ENCODE data around the gene NID1. TPM values are rescaled to one million over a fixed set of nuclear protein-coding genes. Genes with fewer than 3 reads are reported as not detected.
"Not testable (repeated sequence)": the region's sequence is repeated elsewhere in the genome, so short reads cannot be mapped to it uniquely, and the experiment has no call there.

Gene NID1
- polyA plus RNA-seq, 1 donor: 76.0 TPM

GRCh38 chr1:235968831-235969230, 96.1 kb downstream of the NID1 start:
- no peaks in the 10 kb centered on the region for H3K36me3 ChIP-seq (ENCODE audit: control insufficient read depth, insufficient read depth, low read length)
- H3K27ac ChIP-seq (ENCODE audit: low read length): no peak overlapping the region
- peaks cover 4% of the 10 kb centered on the region for H3K4me1 ChIP-seq (ENCODE audit: control insufficient read depth, insufficient read depth, low read length)
- DNase-seq: no peak
- H3K4me3 ChIP-seq (ENCODE audit: low read length): no peak overlapping the region
- H3K9me3 ChIP-seq (ENCODE audit: control insufficient read depth, low read depth, low read length): no peaks in the 10 kb centered on the region
- no CpG with 5 or more reads among the region's 5 CpGs for WGBS (ENCODE audit: insufficient coverage, low lambda C conversion rate)
- H3K27me3 ChIP-seq (ENCODE audit: control insufficient read depth, insufficient read depth, low read length): no peaks in the 10 kb centered on the region

GRCh38 chr1:235966134-235966533, 98.8 kb downstream of the NID1 start:
- H3K4me1 ChIP-seq (ENCODE audit: control insufficient read depth, insufficient read depth, low read length); H3K27ac ChIP-seq (ENCODE audit: low read length); DNase-seq; H3K36me3 ChIP-seq (ENCODE audit: control insufficient read depth, insufficient read depth, low read length); H3K9me3 ChIP-seq (ENCODE audit: control insufficient read depth, low read depth, low read length); H3K4me3 ChIP-seq (ENCODE audit: low read length); H3K27me3 ChIP-seq (ENCODE audit: control insufficient read depth, insufficient read depth, low read length): not testable (repeated sequence)
- WGBS (ENCODE audit: insufficient coverage, low lambda C conversion rate): 57% methylated on average over 2 of the region's 5 CpGs

- no peaks in the 10 kb centered on the region for H3K9me3 ChIP-seq (ENCODE audit: control insufficient read depth, low read depth, low read length)
- H3K4me3 ChIP-seq (ENCODE audit: low read length): no peak overlapping the region
- H3K27me3 ChIP-seq (ENCODE audit: control insufficient read depth, insufficient read depth, low read length): no peaks in the 10 kb centered on the region
- DNase-seq: no peak
- H3K4me1 ChIP-seq (ENCODE audit: control insufficient read depth, insufficient read depth, low read length): no peaks in the 10 kb centered on the region
- no peak overlapping the region for H3K27ac ChIP-seq (ENCODE audit: low read length)
- WGBS (ENCODE audit: insufficient coverage, low lambda C conversion rate): 100% methylated on average over 2 of the region's 4 CpGs
- H3K36me3 ChIP-seq (ENCODE audit: control insufficient read depth, insufficient read depth, low read length): no peaks in the 10 kb centered on the region
Observed at GRCh38 chr1:235960809-235961208, 104.1 kb downstream of the NID1 start.

- no peaks in the 10 kb centered on the region for H3K4me1 ChIP-seq (ENCODE audit: control insufficient read depth, insufficient read depth, low read length)
- H3K4me3 ChIP-seq (ENCODE audit: low read length): no peak overlapping the region
- WGBS (ENCODE audit: insufficient coverage, low lambda C conversion rate): 92% methylated on average over 2 of the region's 12 CpGs
- no peaks in the 10 kb centered on the region for H3K9me3 ChIP-seq (ENCODE audit: control insufficient read depth, low read depth, low read length)
- no peaks in the 10 kb centered on the region for H3K27me3 ChIP-seq (ENCODE audit: control insufficient read depth, insufficient read depth, low read length)
- no peak overlapping the region for H3K27ac ChIP-seq (ENCODE audit: low read length)
- DNase-seq: no peak
- H3K36me3 ChIP-seq (ENCODE audit: control insufficient read depth, insufficient read depth, low read length): no peaks in the 10 kb centered on the region
Observed at GRCh38 chr1:235958021-235958420, 106.9 kb downstream of the NID1 start.

GRCh38 chr1:235955777-235956176, 109.1 kb downstream of the NID1 start:
- Histone ChIP-seq H3K9me3 (ENCODE audit: control insufficient read depth, low read depth, low read length) (no peaks in the 10 kb centered on the region), H3K4me1 (ENCODE audit: control insufficient read depth, insufficient read depth, low read length) (no peaks in the 10 kb centered on the region), H3K27me3 (ENCODE audit: control insufficient read depth, insufficient read depth, low read length) (no peaks in the 10 kb centered on the region), H3K27ac (ENCODE audit: low read length) (no peak overlapping the region), H3K4me3 (ENCODE audit: low read length) (no peak overlapping the region), H3K36me3 (ENCODE audit: control insufficient read depth, insufficient read depth, low read length) (no peaks in the 10 kb centered on the region)
- WGBS (ENCODE audit: insufficient coverage, low lambda C conversion rate): 33% methylated on average over 1 of the region's 4 CpGs
- DNase-seq: no peak

- Histone ChIP-seq H3K4me1 (ENCODE audit: control insufficient read depth, insufficient read depth, low read length) (no peaks in the 10 kb centered on the region), H3K9me3 (ENCODE audit: control insufficient read depth, low read depth, low read length) (no peaks in the 10 kb centered on the region), H3K27me3 (ENCODE audit: control insufficient read depth, insufficient read depth, low read length) (peaks cover 2% of the 10 kb centered on the region), H3K36me3 (ENCODE audit: control insufficient read depth, insufficient read depth, low read length) (no peaks in the 10 kb centered on the region), H3K4me3 (ENCODE audit: low read length) (no peak overlapping the region), H3K27ac (ENCODE audit: low read length) (no peak overlapping the region)
- peak; percentile 50 to 71 for DNase-seq
- 100% methylated on average over 1 of the region's 11 CpGs for WGBS (ENCODE audit: insufficient coverage, low lambda C conversion rate)
Observed at GRCh38 chr1:235954306-235955283, 110.3 kb downstream of the NID1 start.

GRCh38 chr1:235953801-235954200, 111.1 kb downstream of the NID1 start:
- Histone ChIP-seq H3K9me3 (ENCODE audit: control insufficient read depth, low read depth, low read length) (no peaks in the 10 kb centered on the region), H3K27ac (ENCODE audit: low read length) (no peak overlapping the region), H3K27me3 (ENCODE audit: control insufficient read depth, insufficient read depth, low read length) (peaks cover 2% of the 10 kb centered on the region), H3K4me1 (ENCODE audit: control insufficient read depth, insufficient read depth, low read length) (no peaks in the 10 kb centered on the region), H3K36me3 (ENCODE audit: control insufficient read depth, insufficient read depth, low read length) (no peaks in the 10 kb centered on the region), H3K4me3 (ENCODE audit: low read length) (no peak overlapping the region)
- DNase-seq: no peak
- no CpG with 5 or more reads among the region's 2 CpGs for WGBS (ENCODE audit: insufficient coverage, low lambda C conversion rate)

- Histone ChIP-seq H3K36me3 (ENCODE audit: control insufficient read depth, insufficient read depth, low read length) (no peaks in the 10 kb centered on the region), H3K27ac (ENCODE audit: low read length) (no peak overlapping the region), H3K27me3 (ENCODE audit: control insufficient read depth, insufficient read depth, low read length) (peaks cover 2% of the 10 kb centered on the region), H3K4me3 (ENCODE audit: low read length) (no peak overlapping the region), H3K9me3 (ENCODE audit: control insufficient read depth, low read depth, low read length) (no peaks in the 10 kb centered on the region), H3K4me1 (ENCODE audit: control insufficient read depth, insufficient read depth, low read length) (no peaks in the 10 kb centered on the region)
- no peak for DNase-seq
- WGBS (ENCODE audit: insufficient coverage, low lambda C conversion rate): no CpG with 5 or more reads among the region's 4 CpGs
Observed at GRCh38 chr1:235952950-235953615, 111.8 kb downstream of the NID1 start.

- Histone ChIP-seq H3K27ac (ENCODE audit: low read length) (no peak overlapping the region), H3K4me3 (ENCODE audit: low read length) (no peak overlapping the region), H3K36me3 (ENCODE audit: control insufficient read depth, insufficient read depth, low read length) (no peaks in the 10 kb centered on the region), H3K4me1 (ENCODE audit: control insufficient read depth, insufficient read depth, low read length) (no peaks in the 10 kb centered on the region), H3K27me3 (ENCODE audit: control insufficient read depth, insufficient read depth, low read length) (peaks cover 2% of the 10 kb centered on the region), H3K9me3 (ENCODE audit: control insufficient read depth, low read depth, low read length) (no peaks in the 10 kb centered on the region)
- no peak for DNase-seq
- WGBS (ENCODE audit: insufficient coverage, low lambda C conversion rate): no CpG with 5 or more reads among the region's 4 CpGs
Observed at GRCh38 chr1:235951661-235952060, 113.2 kb downstream of the NID1 start.

- no peak overlapping the region for H3K27ac ChIP-seq (ENCODE audit: low read length)
- WGBS (ENCODE audit: insufficient coverage, low lambda C conversion rate): no CpG with 5 or more reads among the region's 10 CpGs
- H3K36me3 ChIP-seq (ENCODE audit: control insufficient read depth, insufficient read depth, low read length): no peaks in the 10 kb centered on the region
- H3K4me3 ChIP-seq (ENCODE audit: low read length): no peak overlapping the region
- no peaks in the 10 kb centered on the region for H3K9me3 ChIP-seq (ENCODE audit: control insufficient read depth, low read depth, low read length)
- no peak for DNase-seq
- no peaks in the 10 kb centered on the region for H3K4me1 ChIP-seq (ENCODE audit: control insufficient read depth, insufficient read depth, low read length)
- H3K27me3 ChIP-seq (ENCODE audit: control insufficient read depth, insufficient read depth, low read length): peaks cover 2% of the 10 kb centered on the region
Observed at GRCh38 chr1:235950318-235950717, 114.6 kb downstream of the NID1 start.

Data from large intestine (tissue), 3 donors.